Mesenchymal stem cell (in vitro differentiated cells and primary cell): ENCODE results near the gene DCAF7.

Source experiments
- DNase-seq: peaks from one replicate; pipeline ENCODE4 v3.0.0-alpha.2; 2013
- H2AFZ ChIP-seq: one replicate; pipeline ENCODE4 v1.6.1; 2013; ENCODE audit warnings: low read depth, mild to moderate bottlenecking, control low read depth, inconsistent platforms, low read length, moderate library complexity
- H2AK5ac ChIP-seq: 2 replicates; pipeline ENCODE4 v1.6.1; 2013; ENCODE audit warnings: low read length, moderate library complexity, mild to moderate bottlenecking, inconsistent platforms; ENCODE audit not compliant: severe bottlenecking
- H2BK120ac ChIP-seq: one replicate; pipeline ENCODE4 v1.6.1; 2013; ENCODE audit warnings: low read depth, mild to moderate bottlenecking, inconsistent platforms, low read length, moderate library complexity
- H2BK12ac ChIP-seq, 2 experiments: one replicate each; pipeline ENCODE4 v1.6.1; 2013; ENCODE audit warnings: inconsistent platforms in 2 of 2, low read length in 2 of 2, mild to moderate bottlenecking in 2 of 2, moderate library complexity in 2 of 2, control low read depth in 1 of 2
- H2BK15ac ChIP-seq: one replicate; pipeline ENCODE4 v1.6.1; 2013; ENCODE audit warnings: mild to moderate bottlenecking, low read depth, inconsistent platforms; ENCODE audit not compliant: poor library complexity, severe bottlenecking
- H2BK5ac ChIP-seq: 2 replicates; pipeline ENCODE4 v1.6.1; 2013; ENCODE audit warnings: low read depth, mild to moderate bottlenecking, low read length, control low read depth, inconsistent platforms; ENCODE audit not compliant: poor library complexity, severe bottlenecking
- H3K14ac ChIP-seq, 2 experiments: one replicate each; pipeline ENCODE4 v1.6.1; 2013; ENCODE audit warnings: inconsistent platforms in 2 of 2, low read length in 2 of 2, control low read depth in 1 of 2, mild to moderate bottlenecking in 1 of 2, moderate library complexity in 1 of 2
- H3K18ac ChIP-seq, 2 experiments: one replicate each; pipeline ENCODE4 v1.6.1; 2013; ENCODE audit warnings: inconsistent platforms in 2 of 2, low read length in 2 of 2, control low read depth in 1 of 2, low read depth in 1 of 2, mild to moderate bottlenecking in 1 of 2
- H3K23ac ChIP-seq, 2 experiments: one replicate each; pipeline ENCODE4 v1.6.1; 2013; ENCODE audit warnings: inconsistent platforms in 2 of 2, low read length in 2 of 2, mild to moderate bottlenecking in 2 of 2, moderate library complexity in 2 of 2, control low read depth in 1 of 2
- H3K27ac ChIP-seq: 2 replicates; pipeline ENCODE4 v1.5.1; 2013; ENCODE audit warnings: mild to moderate bottlenecking, moderate library complexity, low read length, control low read depth, inconsistent platforms; ENCODE audit not compliant: poor library complexity, severe bottlenecking
- H3K27me3 ChIP-seq, 2 experiments: 2 replicates each; pipeline versions ENCODE4 v1.6.1 to v1.7.0; 2013; ENCODE audit warnings: low read length in 2 of 2, mild to moderate bottlenecking in 2 of 2, moderate library complexity in 2 of 2, control low read depth in 1 of 2, inconsistent platforms in 1 of 2; ENCODE audit not compliant: control insufficient read depth in 1 of 2, insufficient read depth in 1 of 2
- H3K36me3 ChIP-seq, 2 experiments: 2 replicates each; pipeline versions ENCODE4 v1.6.1 to v1.7.0; 2013; ENCODE audit warnings: low read length in 2 of 2, control low read depth in 1 of 2, inconsistent platforms in 1 of 2, low read depth in 1 of 2, mild to moderate bottlenecking in 1 of 2; ENCODE audit not compliant: insufficient read depth in 2 of 2, control insufficient read depth in 1 of 2
- H3K4ac ChIP-seq, 2 experiments: one replicate each; pipeline ENCODE4 v1.6.1; 2013; ENCODE audit warnings: inconsistent platforms in 2 of 2, low read length in 2 of 2, mild to moderate bottlenecking in 2 of 2, moderate library complexity in 2 of 2, control low read depth in 1 of 2, low read depth in 1 of 2
- H3K4me1 ChIP-seq: 2 replicates; pipeline ENCODE4 v1.6.1; 2013; ENCODE audit warnings: low read depth, low read length, control low read depth; ENCODE audit not compliant: control insufficient read depth, insufficient read depth
- H3K4me2 ChIP-seq: 2 replicates; pipeline ENCODE4 v1.6.1; 2013; ENCODE audit warnings: low read length, mild to moderate bottlenecking, inconsistent platforms; ENCODE audit not compliant: poor library complexity, severe bottlenecking
- H3K4me3 ChIP-seq, 2 experiments: 2 replicates each; pipeline versions ENCODE4 v1.5.1 to v1.7.0; 2013; ENCODE audit warnings: low read length in 2 of 2, mild to moderate bottlenecking in 2 of 2, control low read depth in 1 of 2, low read depth in 1 of 2; ENCODE audit not compliant: insufficient read depth in 1 of 2
- H3K79me1 ChIP-seq: replicated peaks from 2 replicates; pipeline ENCODE4 v1.6.1; 2013; ENCODE audit warnings: mild to moderate bottlenecking, control low read depth, low read length, inconsistent platforms; ENCODE audit not compliant: poor library complexity, severe bottlenecking
- H3K9ac ChIP-seq: 2 replicates; pipeline ENCODE4 v1.7.0; 2013; ENCODE audit warnings: mild to moderate bottlenecking, low read length, moderate library complexity
- H3K9me3 ChIP-seq: 2 replicates; pipeline ENCODE4 v1.7.0; 2013; ENCODE audit warnings: mild to moderate bottlenecking, low read length; ENCODE audit not compliant: control insufficient read depth
- H4K8ac ChIP-seq: one replicate; pipeline ENCODE4 v1.6.1; 2013; ENCODE audit warnings: inconsistent platforms, mild to moderate bottlenecking, low read length, moderate library complexity
- H4K91ac ChIP-seq: one replicate; pipeline ENCODE4 v1.6.1; 2013; ENCODE audit warnings: mild to moderate bottlenecking, low read length, inconsistent platforms
- WGBS: methylation state at CpG from one replicate; pipeline ENCODE4 v1.1.7; 2013; ENCODE audit warnings: mixed read lengths; 5-methylcytosine and 5-hydroxymethylcytosine counted together

DCAF7 gene

GRCh38 chr17:63564562-63564961, 14.3 kb downstream of the DCAF7 start:
- no peak overlapping the region for H2BK15ac ChIP-seq
- H3K14ac ChIP-seq: no peak overlapping the region
- H3K4me3 ChIP-seq: no peak overlapping the region
- H3K4me1 ChIP-seq: peaks cover under 1% of the 10 kb centered on the region
- no peak overlapping the region for H3K23ac ChIP-seq
- no peaks in the 10 kb centered on the region for H3K36me3 ChIP-seq
- H3K9me3 ChIP-seq: no peaks in the 10 kb centered on the region
- peak overlapping the region; percentile 39 for H4K91ac ChIP-seq
- peaks cover 17% of the 10 kb centered on the region for H3K79me1 ChIP-seq
- no peak for DNase-seq
- no peak overlapping the region for H3K4me2 ChIP-seq
- H3K18ac ChIP-seq: no peak overlapping the region
- no peak overlapping the region for H3K9ac ChIP-seq
- no peaks in the 10 kb centered on the region for H3K27me3 ChIP-seq
- no peak overlapping the region for H2BK120ac ChIP-seq
- H2BK5ac ChIP-seq: no peak overlapping the region
- WGBS: 100% methylated on average over 5 of the region's 5 CpGs
- no peak overlapping the region for H3K27ac ChIP-seq
- H3K4ac ChIP-seq: no peak overlapping the region
- H2AFZ ChIP-seq: no peak overlapping the region
- H4K8ac ChIP-seq: no peak overlapping the region
- no peak overlapping the region for H2BK12ac ChIP-seq
- no peak overlapping the region for H2AK5ac ChIP-seq

GRCh38 chr17:63567229-63567628, 17.0 kb downstream of the DCAF7 start:
- no peak overlapping the region for H2BK12ac ChIP-seq
- peaks cover 15% of the 10 kb centered on the region for H3K79me1 ChIP-seq
- no peak overlapping the region for H3K9ac ChIP-seq
- H4K8ac ChIP-seq: no peak overlapping the region
- H3K4me1 ChIP-seq: peaks cover 6% of the 10 kb centered on the region
- H3K4ac ChIP-seq: no peak overlapping the region
- no peak overlapping the region for H3K23ac ChIP-seq
- no peak overlapping the region for H3K14ac ChIP-seq
- H3K9me3 ChIP-seq: no peaks in the 10 kb centered on the region
- H3K27me3 ChIP-seq: no peaks in the 10 kb centered on the region
- no peak overlapping the region for H3K18ac ChIP-seq
- H3K4me3 ChIP-seq: no peak overlapping the region
- WGBS: 86% methylated on average over 1 of the region's 1 CpG
- H2BK120ac ChIP-seq: no peak overlapping the region
- H2BK5ac ChIP-seq: no peak overlapping the region
- no peak overlapping the region for H3K27ac ChIP-seq
- no peak overlapping the region for H3K4me2 ChIP-seq
- DNase-seq: no peak
- H2AK5ac ChIP-seq: no peak overlapping the region
- H2AFZ ChIP-seq: no peak overlapping the region
- H2BK15ac ChIP-seq: no peak overlapping the region
- no peaks in the 10 kb centered on the region for H3K36me3 ChIP-seq
- H4K91ac ChIP-seq: no peak overlapping the region

- Histone ChIP-seq H3K14ac (no peak overlapping the region), H3K27ac (no peak overlapping the region), H2BK15ac (no peak overlapping the region), H3K9ac (no peak overlapping the region), H3K4me3 (no peak overlapping the region), H4K91ac (no peak overlapping the region), H3K79me1 (peaks cover 16% of the 10 kb centered on the region), H3K4ac (no peak overlapping the region), H3K4me2 (no peak overlapping the region), H2BK12ac (no peak overlapping the region), H3K4me1 (peaks cover 6% of the 10 kb centered on the region), H3K18ac (no peak overlapping the region), H3K9me3 (no peaks in the 10 kb centered on the region), H2BK5ac (no peak overlapping the region), H3K23ac (no peak overlapping the region), H2AFZ (no peak overlapping the region), H2BK120ac (no peak overlapping the region), H2AK5ac (no peak overlapping the region), H3K27me3 (no peaks in the 10 kb centered on the region), H3K36me3 (no peaks in the 10 kb centered on the region), H4K8ac (no peak overlapping the region)
- no peak for DNase-seq
- WGBS: 81% methylated on average over 8 of the region's 8 CpGs
These were observed 18.3 kb downstream of the DCAF7 start for GRCh38 chr17:63568563-63568962.

GRCh38 chr17:63571632-63572310, 21.5 kb downstream of the DCAF7 start:
- Histone ChIP-seq H4K91ac (no peak overlapping the region), H2AK5ac (no peak overlapping the region), H2BK120ac (no peak overlapping the region), H3K9ac (peak overlapping the region; percentile 25), H2BK15ac (no peak overlapping the region), H3K18ac (no peak overlapping the region), H3K36me3 (peaks cover 0 to under 1% of the 10 kb centered on the region in 2 experiments), H3K4ac (no peak overlapping the region), H3K9me3 (no peaks in the 10 kb centered on the region), H2BK12ac (no peak overlapping the region), H3K14ac (no peak overlapping the region), H4K8ac (no peak overlapping the region), H3K4me1 (peaks cover 6% of the 10 kb centered on the region), H3K4me3 (no peak overlapping the region), H2AFZ (no peak overlapping the region), H3K27me3 (no peaks in the 10 kb centered on the region), H3K23ac (no peak overlapping the region), H3K4me2 (no peak overlapping the region), H3K79me1 (peaks cover 23% of the 10 kb centered on the region), H2BK5ac (no peak overlapping the region), H3K27ac (no peak overlapping the region)
- no CpG with 5 or more reads among the region's 1 CpG for WGBS
- DNase-seq: peak; percentile 82
